UCSD-AML1 (cell line): ENCODE data around the gene CHST11.
"Not testable (repeated sequence)": the region's sequence is repeated elsewhere in the genome, so short reads cannot be mapped to it uniquely, and the experiment has no call there.

Source experiments
- DNase-seq: peaks from one replicate; lab custom pipeline; 2025; ENCODE audit not compliant: unreplicated experiment; lab: John Stamatoyannopoulos, UW

The CHST11 gene

DNA sequence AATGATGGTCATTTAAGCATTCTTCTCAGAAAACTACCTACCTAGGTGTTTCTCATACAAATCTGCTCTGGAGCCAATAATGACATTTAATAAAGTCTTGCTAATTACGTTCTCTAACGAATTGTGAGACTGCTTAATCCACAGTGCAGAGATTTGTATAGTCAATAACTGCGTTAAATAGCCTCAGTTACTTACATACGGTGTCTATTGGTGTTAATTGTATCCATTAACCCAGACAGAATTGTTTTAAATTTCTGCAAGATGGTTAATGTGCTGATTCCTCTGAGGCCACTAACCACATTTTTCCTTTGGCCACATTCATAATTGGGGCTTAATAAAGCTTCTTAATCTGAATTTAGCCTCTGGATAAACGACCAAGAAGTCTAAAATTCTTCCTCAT, 329.6 kb downstream of the CHST11 start:
- no peak for DNase-seq

DNA sequence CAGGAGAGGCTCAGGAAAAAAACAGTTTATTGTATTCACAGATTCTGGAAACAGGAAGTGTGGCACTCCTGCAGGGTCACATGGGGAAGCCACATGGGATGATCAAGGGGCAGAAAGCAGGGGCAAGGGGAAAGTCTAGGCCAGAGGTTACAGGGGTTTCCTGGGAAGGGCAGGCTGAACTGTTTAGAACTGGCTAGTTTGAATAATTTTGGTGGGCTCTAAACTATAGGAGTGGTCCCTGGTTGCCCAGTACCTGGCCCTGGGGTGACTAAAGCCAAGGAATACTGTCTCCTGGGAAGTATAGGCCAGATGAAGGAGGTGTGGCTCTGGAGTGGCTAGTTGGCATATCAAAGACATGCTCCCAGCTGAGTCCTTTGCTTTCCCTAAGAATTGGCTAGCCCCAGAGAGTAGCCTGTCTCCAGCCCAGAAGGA, 332.1 kb downstream of the CHST11 start:
- no peak for DNase-seq

DNA sequence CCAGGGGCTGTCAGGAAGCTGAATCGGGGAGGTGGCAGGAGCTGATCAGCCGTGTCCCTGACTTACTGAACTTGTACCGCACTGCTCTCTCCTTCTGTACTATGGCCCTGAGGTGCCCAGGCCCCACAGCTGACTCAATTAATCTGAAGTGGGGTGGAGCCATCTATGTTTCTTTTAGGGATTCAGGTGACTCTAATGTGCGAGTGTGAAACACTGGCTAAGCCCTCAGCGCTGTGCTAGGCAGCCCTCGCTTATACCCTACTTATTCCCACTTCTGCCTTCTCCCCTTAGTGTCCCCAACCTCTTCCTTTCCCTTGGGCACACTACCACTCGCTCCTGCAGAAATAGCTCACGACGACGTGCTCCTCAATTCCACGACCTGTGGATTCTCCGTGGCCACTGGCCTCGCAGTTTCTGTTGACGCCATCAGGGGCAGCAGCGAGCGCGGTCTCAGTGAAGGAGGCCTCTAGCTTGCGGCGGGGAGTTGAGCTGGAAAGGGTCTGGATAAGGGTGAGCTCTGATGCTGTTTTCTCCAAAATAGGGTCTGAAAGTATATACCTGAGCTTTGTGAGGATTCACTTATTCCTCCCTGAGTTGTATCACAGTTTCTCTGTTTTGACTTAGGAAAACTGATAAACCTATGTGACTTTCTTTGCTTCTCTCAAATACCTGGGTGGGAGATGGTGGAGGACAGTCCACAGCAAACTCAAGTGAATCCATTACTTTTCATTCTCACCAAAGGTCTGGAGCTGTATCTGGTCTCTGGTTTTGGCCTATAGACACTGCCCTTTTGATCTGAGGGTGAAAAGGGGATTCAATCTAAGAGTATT, 333.8 kb downstream of the CHST11 start:
- peak; percentile 23 for DNase-seq

DNA sequence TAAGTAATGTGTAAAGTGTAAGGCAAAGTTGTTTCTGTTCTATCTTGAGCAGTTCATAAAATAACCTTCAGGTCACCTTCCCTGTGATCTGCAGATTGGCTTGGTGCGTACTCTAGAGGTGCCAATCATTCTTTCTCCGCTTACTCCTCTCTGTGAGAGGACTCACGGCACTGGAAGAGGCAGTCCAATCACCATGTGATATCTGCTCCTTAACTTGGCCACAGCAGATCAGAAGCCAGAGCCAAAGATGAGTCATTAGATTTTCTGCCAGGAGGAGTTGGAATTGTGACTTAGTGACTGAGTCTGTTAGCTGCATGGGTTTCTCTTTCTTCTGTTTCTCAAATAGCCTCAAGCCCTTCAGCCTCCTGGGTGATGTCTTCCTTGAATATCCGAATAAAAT, 335.8 kb downstream of the CHST11 start:
- DNase-seq = no peak

DNA sequence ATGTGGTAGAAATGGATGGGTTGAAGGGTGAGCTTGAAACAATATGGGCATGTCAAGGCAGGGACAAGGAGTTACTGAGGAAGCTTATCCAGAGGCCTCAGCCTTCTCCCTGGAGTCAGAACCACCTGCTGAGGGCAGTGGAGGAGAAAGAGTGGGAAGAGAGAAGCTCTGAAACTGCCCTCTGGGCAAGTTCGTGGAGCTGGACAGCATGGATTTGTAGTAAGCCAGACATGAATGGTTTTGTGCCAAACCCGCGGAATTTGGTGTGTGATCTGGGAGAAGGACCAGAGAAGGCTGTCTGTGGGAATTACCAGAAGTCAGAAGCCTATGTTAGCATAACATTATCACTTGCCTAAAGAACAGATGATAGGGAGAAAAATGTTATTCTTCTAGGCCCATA, 336.5 kb downstream of the CHST11 start:
- DNase-seq = no peak

DNA sequence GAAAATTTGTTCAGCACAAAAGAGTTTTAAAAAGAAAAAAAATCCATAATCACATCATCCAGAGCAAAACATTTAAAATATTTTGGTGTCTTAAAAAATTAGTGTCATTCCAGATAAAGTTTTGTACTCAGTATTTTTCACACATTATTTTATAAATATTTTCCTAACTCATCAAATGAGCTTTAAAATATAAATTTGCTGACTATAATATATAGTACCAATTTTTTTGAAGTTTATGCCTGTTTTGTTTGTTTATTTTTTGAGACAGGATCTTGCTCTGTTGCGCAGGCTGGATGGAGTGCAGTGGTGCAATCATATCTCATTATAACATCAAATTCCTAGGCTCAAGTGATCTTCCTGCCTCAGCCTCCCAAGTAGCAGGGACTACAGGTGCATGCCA, 337.2 kb downstream of the CHST11 start:
- DNase-seq = no peak

DNA sequence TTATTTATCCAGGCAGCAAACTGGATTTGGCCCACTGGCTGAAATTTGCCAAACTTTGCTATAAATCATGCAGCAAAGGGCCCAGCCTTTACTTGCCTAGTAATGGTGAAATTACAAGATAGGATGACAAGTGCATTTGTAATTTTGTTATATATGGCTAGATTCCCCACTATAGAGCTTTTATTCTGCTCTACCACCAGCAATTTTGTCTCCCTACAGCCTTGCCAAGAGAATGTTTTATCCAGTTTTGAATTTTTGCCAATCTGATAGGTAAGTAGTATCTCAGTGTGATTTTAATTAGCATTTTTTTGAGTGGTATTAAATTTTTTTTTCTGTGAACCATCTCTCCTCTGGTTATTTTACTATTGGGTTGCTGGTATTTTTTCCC, 339.7 kb downstream of the CHST11 start:
- no peak for DNase-seq

DNA sequence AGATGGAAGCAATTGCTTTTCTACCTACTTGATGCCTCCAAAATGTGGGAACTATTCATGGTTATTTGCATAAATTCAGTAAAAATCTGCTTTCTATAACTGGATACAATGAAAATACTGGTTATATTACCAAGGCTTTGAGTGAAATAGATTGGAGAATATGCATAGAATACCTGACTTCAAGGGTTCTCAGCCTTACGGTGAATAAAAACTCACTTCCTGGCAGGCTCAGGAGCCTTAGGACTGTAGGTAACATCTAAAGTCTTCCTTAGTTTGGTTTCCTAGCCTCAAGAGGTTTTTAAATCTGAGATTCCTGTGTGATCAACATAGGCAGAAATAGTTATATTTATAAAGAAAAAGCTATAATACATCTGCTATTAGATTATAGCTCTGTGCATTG, 342.7 kb downstream of the CHST11 start:
- DNase-seq = no peak

DNA sequence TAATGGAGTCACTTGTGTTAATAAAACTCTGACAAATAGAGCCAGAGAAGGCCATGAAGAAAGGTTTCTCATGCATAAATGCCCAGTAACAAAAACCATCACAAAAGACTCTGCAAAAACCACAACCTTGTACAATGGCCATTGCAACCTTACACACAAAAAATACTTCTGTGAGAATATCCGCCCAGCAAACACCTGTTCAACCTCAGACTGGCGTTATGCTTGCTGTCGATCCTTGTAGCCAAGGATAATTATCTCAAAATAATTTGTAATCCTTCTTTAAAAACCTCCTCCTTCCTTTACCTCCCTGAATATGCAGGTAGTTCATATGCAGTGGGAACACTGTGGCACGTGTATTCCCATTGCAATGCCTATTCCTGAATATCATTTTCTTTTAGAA, 344.3 kb downstream of the CHST11 start:
- DNase-seq = no peak

DNA sequence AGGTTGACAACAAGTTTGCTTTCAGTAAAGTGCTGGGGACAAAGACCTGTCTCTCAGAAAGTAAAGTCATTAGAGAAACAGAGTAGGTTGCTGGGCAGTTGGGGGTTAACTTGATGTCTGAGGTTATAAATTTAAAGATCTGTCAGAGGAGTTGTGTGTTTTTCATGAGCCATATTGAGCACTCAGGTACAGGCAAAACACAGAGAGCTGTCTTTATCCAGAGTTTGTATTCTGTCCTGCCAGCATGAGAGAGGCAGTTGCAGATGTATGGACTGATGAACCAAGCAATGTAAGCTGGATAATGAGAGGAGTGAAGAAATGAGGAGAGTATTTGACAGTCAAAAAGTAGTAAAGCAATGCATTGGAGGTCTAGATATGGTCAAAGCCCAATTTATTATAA, 344.7 kb downstream of the CHST11 start:
- DNase-seq = no peak

DNA sequence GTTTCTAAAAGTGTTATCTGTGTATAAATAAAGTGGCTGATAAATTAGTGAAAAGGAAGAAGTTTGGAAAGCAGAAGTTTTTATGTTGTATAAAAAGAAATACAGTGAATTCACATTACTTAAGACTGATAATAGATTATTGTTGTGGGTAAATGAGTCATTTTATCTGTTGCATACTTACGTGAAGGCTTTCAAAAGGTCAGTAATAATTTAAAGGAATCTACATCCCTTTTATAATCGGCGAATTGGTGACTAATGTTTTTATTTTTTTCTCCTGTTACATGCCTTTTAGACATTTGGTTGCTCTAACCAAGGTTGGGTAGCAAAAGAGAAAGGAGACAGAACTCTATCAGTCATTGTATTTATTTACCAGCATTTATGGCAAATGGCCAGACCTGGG, 345.5 kb downstream of the CHST11 start:
- DNase-seq = no peak

DNA sequence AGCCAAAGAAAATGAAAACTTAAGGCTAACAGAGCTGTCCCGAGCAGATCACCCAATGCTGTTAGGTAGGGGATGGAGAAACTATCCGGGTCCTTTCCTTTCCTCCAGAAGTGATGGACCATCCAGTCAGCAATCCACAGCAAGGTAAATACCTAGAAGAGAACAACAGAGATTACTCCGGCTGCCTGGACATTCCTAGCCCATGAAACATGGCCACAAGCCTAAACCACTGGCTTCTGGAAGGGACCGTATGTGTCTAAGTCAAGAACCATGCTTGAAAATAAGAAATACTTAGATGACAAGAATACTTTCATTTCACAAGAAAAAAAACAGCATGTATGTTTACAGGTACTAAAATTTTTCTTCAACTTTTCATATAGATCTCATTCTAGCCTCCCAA, 348.4 kb downstream of the CHST11 start:
- no peak for DNase-seq

DNA sequence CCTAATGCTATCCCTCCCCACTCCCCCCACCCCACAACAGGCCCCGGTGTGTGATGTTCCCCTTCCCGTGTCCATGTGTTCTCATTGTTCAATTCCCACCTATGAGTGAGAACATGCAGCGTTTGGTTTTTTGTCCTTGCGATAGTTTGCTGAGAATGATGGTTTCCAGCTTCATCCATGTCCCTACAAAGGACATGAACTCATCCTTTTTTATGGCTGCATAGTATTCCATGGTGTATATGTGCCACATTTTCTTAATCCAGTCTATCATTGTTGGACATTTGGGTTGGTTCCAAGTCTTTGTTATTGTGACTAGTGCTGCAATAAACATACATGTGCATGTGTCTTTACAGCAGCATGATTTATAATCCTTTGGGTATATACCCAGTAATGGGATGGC, 349.4 kb downstream of the CHST11 start:
- DNase-seq = not testable (repeated sequence)

DNA sequence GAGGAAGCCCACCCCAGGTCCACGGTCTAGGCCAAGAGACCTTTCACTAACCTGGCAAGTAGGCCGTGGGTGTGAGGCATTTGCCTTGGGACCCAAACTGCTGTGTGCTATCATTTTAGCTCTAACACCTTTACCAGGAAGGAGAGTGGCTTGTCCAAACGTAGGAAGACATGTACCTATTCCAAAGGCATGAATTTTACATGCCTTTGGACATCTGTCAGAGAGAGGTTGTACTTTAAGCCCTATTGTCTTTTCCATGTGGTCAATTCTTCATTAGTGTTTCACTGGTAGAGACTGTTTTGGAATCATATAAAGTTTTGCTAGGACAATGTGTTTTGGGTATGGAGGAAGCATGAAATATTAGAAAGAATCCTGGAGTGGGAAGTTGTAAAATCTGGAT, 352.5 kb downstream of the CHST11 start:
- DNase-seq = no peak

DNA sequence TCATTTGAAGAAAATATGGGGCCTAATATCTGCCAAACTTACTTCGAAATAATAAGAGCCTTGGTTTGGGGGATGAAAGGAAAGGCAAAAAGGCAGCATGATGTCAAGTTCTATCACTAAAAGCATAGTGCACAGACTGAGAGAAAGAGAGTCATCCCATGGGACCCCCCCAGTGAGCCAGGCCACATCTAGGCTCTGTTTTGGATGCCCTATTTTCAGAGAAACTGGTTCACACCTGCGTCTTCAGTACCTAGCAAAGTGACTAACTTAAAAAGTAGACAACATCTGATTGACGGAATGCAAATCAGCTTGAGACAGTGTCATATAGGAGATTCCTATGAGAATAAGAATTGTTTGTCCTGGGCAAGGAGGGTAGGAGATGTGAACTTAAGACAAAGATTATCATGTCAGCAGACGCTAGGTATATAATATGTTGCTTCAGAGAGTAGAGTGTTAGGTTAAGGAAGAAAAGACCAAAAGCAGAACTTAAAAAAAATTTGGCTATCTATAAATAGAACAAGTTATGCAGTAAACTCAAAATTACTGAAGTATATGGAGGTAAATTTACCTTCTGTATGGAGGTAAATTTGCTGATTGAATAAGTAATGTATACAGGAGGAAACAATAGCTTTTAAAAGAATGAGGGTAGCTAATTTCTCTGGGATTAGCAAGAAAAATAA, 353.1 kb downstream of the CHST11 start:
- DNase-seq = no peak
